GM19467 (cell line): ENCODE results near the gene TMEM154.

Source experiments
- ATAC-seq: cut with Tn5 transposase; IDR thresholded peaks from one replicate; pipeline ENCODE4 v1.9.1; 2021; ENCODE audit warnings: mild to moderate bottlenecking, moderate library complexity; ENCODE audit not compliant: unreplicated experiment

The TMEM154 gene, protein sequence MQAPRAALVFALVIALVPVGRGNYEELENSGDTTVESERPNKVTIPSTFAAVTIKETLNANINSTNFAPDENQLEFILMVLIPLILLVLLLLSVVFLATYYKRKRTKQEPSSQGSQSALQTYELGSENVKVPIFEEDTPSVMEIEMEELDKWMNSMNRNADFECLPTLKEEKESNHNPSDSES

GRCh38 chr4:152679414-152680281 is at the start of gene TMEM154:
Gene TMEM154 (minus strand): TSS chr4:152679997. CDS start chr4:152679933, 64 bp downstream.
- peak; percentile 76 for ATAC-seq

DNA sequence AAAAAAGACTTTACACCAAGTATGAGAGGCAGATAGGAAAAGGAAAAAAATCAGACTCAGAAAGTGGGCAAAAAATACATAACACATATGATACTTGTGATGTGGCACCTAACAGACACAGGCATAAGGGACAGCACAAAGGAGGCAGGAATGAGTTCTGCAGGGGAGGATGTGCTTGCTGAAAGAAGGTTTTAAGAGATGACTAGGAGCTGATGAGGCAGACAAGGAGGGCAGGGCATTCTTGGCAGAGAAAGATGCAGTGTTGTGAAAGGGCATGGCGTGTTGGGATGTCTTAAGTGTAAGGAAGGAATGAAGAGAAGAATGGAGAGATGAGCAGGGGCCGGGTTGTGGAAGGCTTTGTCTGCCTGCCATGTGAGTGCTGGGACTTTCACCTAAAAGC is 49.7 kb upstream of the TMEM154 start:
- ATAC-seq, result no peak

DNA sequence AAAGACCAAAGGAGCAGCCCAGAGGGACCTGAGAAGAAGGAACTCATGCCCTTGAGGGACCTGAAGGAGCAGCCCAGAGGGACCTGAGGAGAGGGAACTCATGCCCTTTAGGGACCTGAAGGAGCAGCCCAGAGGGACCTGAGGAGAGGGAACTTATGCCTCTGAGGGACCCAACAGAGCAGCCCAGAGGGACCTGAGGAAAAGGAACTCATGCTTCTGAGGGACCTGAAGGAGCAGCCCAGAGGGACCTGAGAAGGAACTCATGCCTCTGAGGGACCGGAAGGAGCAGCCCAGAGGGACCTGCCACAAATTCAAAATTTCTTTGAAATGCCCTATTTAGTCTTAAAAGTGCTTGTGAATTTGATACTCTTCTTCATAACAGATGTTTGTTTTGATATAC is 48.5 kb upstream of the TMEM154 start:
- no peak for ATAC-seq

- no peak for ATAC-seq
These were observed 48.0 kb upstream of the TMEM154 start for GRCh38 chr4:152727784-152728183.

GRCh38 chr4:152724494-152724893 is 44.7 kb upstream of the TMEM154 start:
- ATAC-seq, result no peak

DNA sequence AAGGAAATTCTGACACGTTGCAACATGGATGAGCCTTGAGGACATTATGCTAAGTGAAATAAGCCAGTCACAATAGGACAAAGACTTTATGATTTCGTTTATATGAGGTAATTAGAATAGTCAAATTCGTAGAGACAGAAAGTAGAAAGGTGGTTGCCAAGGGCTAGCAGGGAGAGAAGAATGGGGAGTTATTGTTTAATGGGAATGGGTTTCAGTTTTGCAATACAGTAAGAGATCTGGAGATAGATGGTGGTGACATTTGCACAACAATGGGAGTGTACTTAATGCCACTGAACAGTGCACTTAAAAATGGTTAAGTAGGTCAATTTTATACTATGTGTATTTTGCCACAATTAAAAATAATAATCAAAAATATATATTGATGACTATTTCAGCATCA is 43.4 kb upstream of the TMEM154 start:
- no peak for ATAC-seq

GRCh38 chr4:152719801-152720556 is 40.2 kb upstream of the TMEM154 start:
- ATAC-seq, result no peak

GRCh38 chr4:152719291-152719690 is 39.5 kb upstream of the TMEM154 start:
- ATAC-seq, result no peak

DNA sequence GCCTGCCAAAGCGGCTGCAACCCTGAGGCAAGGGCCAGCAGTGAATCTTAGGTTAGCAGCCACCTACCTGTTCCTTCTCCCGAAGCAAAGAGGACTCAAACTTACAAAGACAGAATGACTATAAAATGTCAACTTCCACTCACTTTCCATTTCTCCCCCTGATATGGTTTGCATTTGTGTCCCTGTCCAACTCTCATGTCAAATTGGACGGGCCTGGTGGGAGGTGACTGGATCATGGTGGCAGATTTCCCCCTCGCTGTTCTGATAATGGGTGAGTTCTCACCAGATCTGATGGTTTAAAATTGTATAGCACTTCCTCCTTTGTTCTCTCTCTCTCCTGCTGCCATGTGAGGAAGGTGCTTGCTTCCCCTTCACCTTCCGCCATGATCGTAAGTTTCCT is 35.3 kb upstream of the TMEM154 start:
- ATAC-seq, result no peak

DNA sequence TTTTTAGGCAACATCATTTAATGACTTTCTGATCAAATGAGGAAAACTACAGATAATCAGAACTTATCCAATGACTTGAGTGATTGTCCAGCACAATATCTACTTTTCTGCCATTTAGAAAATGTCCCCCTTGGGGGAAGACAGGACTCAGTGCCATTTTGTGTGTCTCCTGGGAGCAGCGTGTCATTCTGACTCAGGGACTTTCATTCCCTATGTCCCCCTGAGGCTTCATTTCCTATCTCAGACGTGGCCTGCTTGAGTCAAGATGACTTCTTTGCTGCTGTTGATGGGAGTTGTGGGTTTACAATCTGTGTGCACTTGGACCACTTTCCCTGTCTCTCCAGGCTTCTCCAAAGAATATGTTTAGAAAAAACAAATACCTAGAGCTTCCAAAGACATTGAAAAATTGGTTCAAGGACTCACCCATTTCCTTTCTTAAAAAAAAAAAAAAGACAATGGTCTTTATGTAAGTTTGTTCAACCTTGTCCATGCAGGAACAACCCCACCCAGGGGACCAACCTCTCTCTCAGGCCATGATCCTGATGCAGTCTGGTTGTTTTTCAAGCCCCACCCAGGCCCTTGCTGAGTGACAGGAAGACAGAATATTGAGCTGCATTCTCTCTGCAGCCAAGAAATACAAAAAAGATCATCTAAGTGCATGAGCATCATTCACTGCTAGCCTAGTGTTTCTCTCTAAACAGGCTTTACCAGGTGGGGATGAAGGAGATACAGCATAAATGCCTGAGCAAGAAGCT is 34.3 kb upstream of the TMEM154 start:
- no peak for ATAC-seq

- no peak for ATAC-seq
These were observed 30.1 kb upstream of the TMEM154 start for GRCh38 chr4:152709675-152710438.

DNA sequence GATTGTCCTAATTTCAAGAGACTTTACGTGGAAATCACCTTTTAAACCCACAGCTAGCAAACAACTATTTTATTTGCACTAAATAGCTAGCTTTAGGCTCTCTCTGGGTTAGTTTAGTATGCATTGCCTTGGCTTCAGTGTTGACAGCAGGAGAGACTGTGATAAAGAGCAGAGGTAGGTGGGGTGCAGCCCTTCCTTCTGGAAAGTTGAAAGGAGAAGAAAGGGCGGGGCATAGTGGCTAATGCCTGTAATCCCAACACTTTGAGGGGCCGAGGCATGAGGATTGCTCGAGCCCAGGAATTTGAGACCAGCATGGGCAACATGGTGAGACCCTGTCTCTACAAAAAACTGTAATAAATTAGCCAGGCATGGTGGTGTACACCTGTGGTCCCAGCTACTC is 29.0 kb upstream of the TMEM154 start:
- ATAC-seq, result no peak

GRCh38 chr4:152708361-152708760 is 28.6 kb upstream of the TMEM154 start:
- no peak for ATAC-seq

DNA sequence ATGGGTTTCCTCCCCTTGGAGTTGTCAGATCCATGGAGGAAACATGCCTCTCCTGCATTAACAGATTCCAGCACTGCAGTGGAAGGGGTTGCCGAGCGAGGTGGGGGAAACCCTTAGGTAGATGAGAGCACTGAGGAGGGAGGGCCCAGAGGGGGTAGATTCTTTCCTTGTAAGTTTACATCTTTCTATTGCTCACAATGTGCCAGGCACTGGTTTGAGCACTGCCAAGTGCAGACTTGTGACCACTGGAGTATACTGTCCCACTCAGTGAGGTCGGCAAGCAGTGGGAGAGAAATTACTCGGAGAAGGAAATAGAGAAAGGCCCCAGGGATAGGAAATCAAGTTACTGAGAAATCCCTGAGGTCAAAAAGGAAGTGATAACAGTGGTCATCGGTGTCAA is 27.8 kb upstream of the TMEM154 start:
- ATAC-seq, result no peak

GRCh38 chr4:152705903-152706302 is 26.1 kb upstream of the TMEM154 start:
- ATAC-seq, result no peak

GRCh38 chr4:152704788-152705187 is 25.0 kb upstream of the TMEM154 start:
- no peak for ATAC-seq

GRCh38 chr4:152700151-152700550 is 20.4 kb upstream of the TMEM154 start:
- no peak for ATAC-seq

- no peak for ATAC-seq
These were observed 19.5 kb upstream of the TMEM154 start for GRCh38 chr4:152699313-152699712.

GRCh38 chr4:152698089-152698499 is 18.3 kb upstream of the TMEM154 start:
- ATAC-seq, result no peak
